Neural progenitor cell (in vitro differentiated cells): ENCODE results near the gene FHOD3.

ENCODE experiments used
- EZH2 ChIP-seq: fragments of 200-600 bp; sonication (generic); IDR thresholded peaks from 2 replicates; pipeline ENCODE4 v1.6.1; 2017; ENCODE audit warnings: antibody characterized with exemption, mild to moderate bottlenecking, moderate library complexity
- TF ChIP-seq, protein P1 (sequence below): fragments of 200-600 bp; sonication (generic); IDR thresholded peaks from 2 replicates; pipeline ENCODE4 v1.5.1; 2017; ENCODE audit warnings: antibody characterized with exemption, mild to moderate bottlenecking

DNA sequence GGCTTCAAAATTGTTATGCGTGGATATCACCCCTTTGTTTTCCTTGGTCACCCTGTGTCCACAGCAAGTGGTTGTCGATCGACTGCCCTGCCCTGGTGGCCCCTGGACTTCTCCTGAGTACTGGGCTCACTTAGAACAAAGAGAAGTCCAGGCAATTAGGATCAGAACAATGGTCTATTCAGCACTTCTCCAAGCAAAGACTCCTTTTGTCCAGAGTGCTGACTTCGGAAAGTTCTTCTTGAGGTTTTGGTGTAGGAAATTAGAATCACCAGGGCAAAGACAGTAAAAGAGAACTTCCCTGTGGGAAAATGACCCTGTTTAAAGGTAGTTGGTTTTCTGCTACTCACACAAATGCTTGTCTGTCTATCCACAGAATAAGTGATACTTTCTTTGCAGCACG, 173.9 kb downstream of the FHOD3 start:
- TF ChIP-seq, protein P1, sequence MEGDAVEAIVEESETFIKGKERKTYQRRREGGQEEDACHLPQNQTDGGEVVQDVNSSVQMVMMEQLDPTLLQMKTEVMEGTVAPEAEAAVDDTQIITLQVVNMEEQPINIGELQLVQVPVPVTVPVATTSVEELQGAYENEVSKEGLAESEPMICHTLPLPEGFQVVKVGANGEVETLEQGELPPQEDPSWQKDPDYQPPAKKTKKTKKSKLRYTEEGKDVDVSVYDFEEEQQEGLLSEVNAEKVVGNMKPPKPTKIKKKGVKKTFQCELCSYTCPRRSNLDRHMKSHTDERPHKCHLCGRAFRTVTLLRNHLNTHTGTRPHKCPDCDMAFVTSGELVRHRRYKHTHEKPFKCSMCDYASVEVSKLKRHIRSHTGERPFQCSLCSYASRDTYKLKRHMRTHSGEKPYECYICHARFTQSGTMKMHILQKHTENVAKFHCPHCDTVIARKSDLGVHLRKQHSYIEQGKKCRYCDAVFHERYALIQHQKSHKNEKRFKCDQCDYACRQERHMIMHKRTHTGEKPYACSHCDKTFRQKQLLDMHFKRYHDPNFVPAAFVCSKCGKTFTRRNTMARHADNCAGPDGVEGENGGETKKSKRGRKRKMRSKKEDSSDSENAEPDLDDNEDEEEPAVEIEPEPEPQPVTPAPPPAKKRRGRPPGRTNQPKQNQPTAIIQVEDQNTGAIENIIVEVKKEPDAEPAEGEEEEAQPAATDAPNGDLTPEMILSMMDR: no peak
- TF ChIP-seq EZH2: no peak
